SJCRH30 (cell line): ENCODE measurements around the gene DTX1. TPM values are rescaled to one million over a fixed set of nuclear protein-coding genes. Genes with fewer than 3 reads are reported as not detected.
A peak's percentile ranks its signal among the peaks of the same experiment; 100 is the strongest.

Source experiments
- DNase-seq, 2 experiments: peaks; one replicate each; pipeline ENCODE4 v3.0.0-alpha.2; 2015 to 2020
- H3K27ac ChIP-seq: fragments of 250-450 bp; sonication (Bioruptor Pico); 2 replicates; pipeline ENCODE4 v1.5.1; 2020; ENCODE audit warnings: mild to moderate bottlenecking, moderate library complexity
- H3K27me3 ChIP-seq: fragments of 250-450 bp; sonication (Bioruptor Pico); 2 replicates; pipeline ENCODE4 v1.5.1; 2020; ENCODE audit warnings: mild to moderate bottlenecking, moderate library complexity
- H3K36me3 ChIP-seq: fragments of 250-450 bp; sonication (Bioruptor Pico); 2 replicates; pipeline ENCODE4 v1.5.1; 2020; ENCODE audit warnings: mild to moderate bottlenecking, moderate library complexity
- H3K4me1 ChIP-seq: fragments of 250-450 bp; sonication (Bioruptor Pico); 2 replicates; pipeline ENCODE4 v1.5.1; 2020; ENCODE audit warnings: mild to moderate bottlenecking, moderate library complexity
- H3K4me3 ChIP-seq: fragments of 250-450 bp; sonication (Bioruptor Pico); 2 replicates; pipeline ENCODE4 v1.5.1; 2020; ENCODE audit warnings: mild to moderate bottlenecking, moderate library complexity
- H3K9me3 ChIP-seq: fragments of 250-450 bp; sonication (Bioruptor Pico); replicated peaks from 2 replicates; pipeline ENCODE4 v1.5.1; 2020; ENCODE audit warnings: mild to moderate bottlenecking, moderate library complexity
- total RNA-seq: library from RNA; depleted of rRNA; stranded (reverse); fragments of >200 nt; shearing (Covaris generic); gene quantifications from 2 replicates; pipeline ENCODE4 v1.2.3, GENCODE V29; 2014

The DTX1 gene
- total RNA-seq, 1 experiment from 2014 or later: not detected

- no peaks in the 10 kb centered on the region for H3K27me3 ChIP-seq
- H3K4me1 ChIP-seq: no peaks in the 10 kb centered on the region
- DNase-seq: no peak
- H3K9me3 ChIP-seq: no peaks in the 10 kb centered on the region
- no peak overlapping the region for H3K27ac ChIP-seq
- H3K4me3 ChIP-seq: no peak overlapping the region
- no peaks in the 10 kb centered on the region for H3K36me3 ChIP-seq
Measured at GRCh38 chr12:113089839-113090238, 33.3 kb downstream of the DTX1 start.

- Histone ChIP-seq H3K4me1 (no peaks in the 10 kb centered on the region), H3K27me3 (no peaks in the 10 kb centered on the region), H3K27ac (no peak overlapping the region), H3K9me3 (no peaks in the 10 kb centered on the region), H3K4me3 (no peak overlapping the region), H3K36me3 (no peaks in the 10 kb centered on the region)
- no peak for DNase-seq
Measured at GRCh38 chr12:113090740-113091139, 34.2 kb downstream of the DTX1 start.

GRCh38 chr12:113091506-113091905 lies 35.0 kb downstream of the DTX1 start:
- Histone ChIP-seq H3K9me3 (no peaks in the 10 kb centered on the region), H3K27ac (no peak overlapping the region), H3K27me3 (no peaks in the 10 kb centered on the region), H3K4me3 (no peak overlapping the region), H3K36me3 (no peaks in the 10 kb centered on the region), H3K4me1 (no peaks in the 10 kb centered on the region)
- DNase-seq: no peak

GRCh38 chr12:113092607-113093408 lies 36.3 kb downstream of the DTX1 start:
- Histone ChIP-seq H3K9me3 (no peaks in the 10 kb centered on the region), H3K27me3 (no peaks in the 10 kb centered on the region), H3K4me3 (no peak overlapping the region), H3K36me3 (no peaks in the 10 kb centered on the region), H3K4me1 (no peaks in the 10 kb centered on the region), H3K27ac (no peak overlapping the region)
- DNase-seq: no peak

- Histone ChIP-seq H3K4me1 (no peaks in the 10 kb centered on the region), H3K36me3 (no peaks in the 10 kb centered on the region), H3K27me3 (no peaks in the 10 kb centered on the region), H3K27ac (no peak overlapping the region), H3K4me3 (no peak overlapping the region), H3K9me3 (no peaks in the 10 kb centered on the region)
- no peak for DNase-seq
Measured at GRCh38 chr12:113093409-113094101, 37.0 kb downstream of the DTX1 start.

GRCh38 chr12:113094738-113095137 lies 38.2 kb downstream of the DTX1 start:
- no peaks in the 10 kb centered on the region for H3K9me3 ChIP-seq
- DNase-seq: no peak
- H3K36me3 ChIP-seq: no peaks in the 10 kb centered on the region
- no peaks in the 10 kb centered on the region for H3K4me1 ChIP-seq
- H3K27ac ChIP-seq: no peak overlapping the region
- no peak overlapping the region for H3K4me3 ChIP-seq
- H3K27me3 ChIP-seq: no peaks in the 10 kb centered on the region

- H3K4me1 ChIP-seq: no peaks in the 10 kb centered on the region
- H3K9me3 ChIP-seq: no peaks in the 10 kb centered on the region
- H3K27ac ChIP-seq: no peak overlapping the region
- H3K27me3 ChIP-seq: no peaks in the 10 kb centered on the region
- no peaks in the 10 kb centered on the region for H3K36me3 ChIP-seq
- no peak for DNase-seq
- no peak overlapping the region for H3K4me3 ChIP-seq
Measured at GRCh38 chr12:113095405-113095804, 38.9 kb downstream of the DTX1 start.

- no peak overlapping the region for H3K27ac ChIP-seq
- H3K9me3 ChIP-seq: no peaks in the 10 kb centered on the region
- no peak for DNase-seq
- no peaks in the 10 kb centered on the region for H3K27me3 ChIP-seq
- H3K4me1 ChIP-seq: no peaks in the 10 kb centered on the region
- H3K4me3 ChIP-seq: no peak overlapping the region
- no peaks in the 10 kb centered on the region for H3K36me3 ChIP-seq
Measured at GRCh38 chr12:113096675-113097461, 40.3 kb downstream of the DTX1 start.

GRCh38 chr12:113097716-113098440 lies 41.3 kb downstream of the DTX1 start:
- Histone ChIP-seq H3K4me3 (no peak overlapping the region), H3K27ac (no peak overlapping the region), H3K9me3 (no peaks in the 10 kb centered on the region), H3K4me1 (no peaks in the 10 kb centered on the region), H3K36me3 (no peaks in the 10 kb centered on the region), H3K27me3 (no peaks in the 10 kb centered on the region)
- DNase-seq: no peak

GRCh38 chr12:113098441-113099028 lies 42.0 kb downstream of the DTX1 start:
- DNase-seq: peak; percentile 52 to 60
- no peak overlapping the region for H3K27ac ChIP-seq
- no peak overlapping the region for H3K4me3 ChIP-seq
- H3K36me3 ChIP-seq: no peaks in the 10 kb centered on the region
- no peaks in the 10 kb centered on the region for H3K9me3 ChIP-seq
- no peaks in the 10 kb centered on the region for H3K27me3 ChIP-seq
- no peaks in the 10 kb centered on the region for H3K4me1 ChIP-seq

- no peaks in the 10 kb centered on the region for H3K9me3 ChIP-seq
- H3K36me3 ChIP-seq: no peaks in the 10 kb centered on the region
- H3K27ac ChIP-seq: no peak overlapping the region
- no peaks in the 10 kb centered on the region for H3K27me3 ChIP-seq
- no peak overlapping the region for H3K4me3 ChIP-seq
- DNase-seq: no peak
- H3K4me1 ChIP-seq: no peaks in the 10 kb centered on the region
Measured at GRCh38 chr12:113099364-113099763, 42.8 kb downstream of the DTX1 start.

GRCh38 chr12:113099764-113100163 lies 43.2 kb downstream of the DTX1 start:
- no peaks in the 10 kb centered on the region for H3K36me3 ChIP-seq
- no peak overlapping the region for H3K4me3 ChIP-seq
- H3K27ac ChIP-seq: no peak overlapping the region
- H3K4me1 ChIP-seq: no peaks in the 10 kb centered on the region
- no peaks in the 10 kb centered on the region for H3K27me3 ChIP-seq
- H3K9me3 ChIP-seq: no peaks in the 10 kb centered on the region
- no peak for DNase-seq

- Histone ChIP-seq H3K36me3 (no peaks in the 10 kb centered on the region), H3K9me3 (no peaks in the 10 kb centered on the region), H3K27ac (no peak overlapping the region), H3K4me3 (no peak overlapping the region), H3K4me1 (no peaks in the 10 kb centered on the region), H3K27me3 (no peaks in the 10 kb centered on the region)
- no peak for DNase-seq
Measured at GRCh38 chr12:113101751-113102150, 45.2 kb downstream of the DTX1 start.

- H3K9me3 ChIP-seq: no peaks in the 10 kb centered on the region
- no peaks in the 10 kb centered on the region for H3K4me1 ChIP-seq
- no peaks in the 10 kb centered on the region for H3K36me3 ChIP-seq
- no peak overlapping the region for H3K4me3 ChIP-seq
- no peak overlapping the region for H3K27ac ChIP-seq
- no peaks in the 10 kb centered on the region for H3K27me3 ChIP-seq
- no peak for DNase-seq
Measured at GRCh38 chr12:113102811-113103210, 46.3 kb downstream of the DTX1 start.
